ENCODE measurements around the gene APOA5.
A peak's percentile ranks its signal among the peaks of the same experiment; 100 is the strongest.
"Not testable (repeated sequence)": the region's sequence is repeated elsewhere in the genome, so short reads cannot be mapped to it uniquely, and the experiment has no call there.

Gene APOA5

DNA sequence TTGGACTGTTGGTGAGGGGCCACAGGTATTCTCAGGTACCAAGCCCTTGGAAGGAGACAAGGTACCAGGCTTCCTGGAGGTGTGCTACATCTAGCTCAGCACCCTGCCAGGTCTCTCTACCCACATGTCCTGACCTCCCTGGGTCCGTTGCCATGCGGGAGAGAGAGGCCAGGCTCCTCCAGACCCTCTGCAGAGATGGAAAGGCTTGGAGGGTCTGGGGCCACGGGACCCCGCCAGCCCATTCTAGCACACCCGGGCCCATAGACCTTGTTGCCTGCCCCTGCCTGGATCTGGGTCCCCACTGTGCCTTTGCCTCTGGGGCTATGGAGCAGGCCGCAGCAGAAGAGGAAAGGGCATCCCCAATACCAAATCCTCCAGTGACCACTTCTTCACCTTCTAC lies 35.8 kb upstream of the APOA5 start:
- DNase-seq (ENCODE audit: low spot score), result no peak

DNA sequence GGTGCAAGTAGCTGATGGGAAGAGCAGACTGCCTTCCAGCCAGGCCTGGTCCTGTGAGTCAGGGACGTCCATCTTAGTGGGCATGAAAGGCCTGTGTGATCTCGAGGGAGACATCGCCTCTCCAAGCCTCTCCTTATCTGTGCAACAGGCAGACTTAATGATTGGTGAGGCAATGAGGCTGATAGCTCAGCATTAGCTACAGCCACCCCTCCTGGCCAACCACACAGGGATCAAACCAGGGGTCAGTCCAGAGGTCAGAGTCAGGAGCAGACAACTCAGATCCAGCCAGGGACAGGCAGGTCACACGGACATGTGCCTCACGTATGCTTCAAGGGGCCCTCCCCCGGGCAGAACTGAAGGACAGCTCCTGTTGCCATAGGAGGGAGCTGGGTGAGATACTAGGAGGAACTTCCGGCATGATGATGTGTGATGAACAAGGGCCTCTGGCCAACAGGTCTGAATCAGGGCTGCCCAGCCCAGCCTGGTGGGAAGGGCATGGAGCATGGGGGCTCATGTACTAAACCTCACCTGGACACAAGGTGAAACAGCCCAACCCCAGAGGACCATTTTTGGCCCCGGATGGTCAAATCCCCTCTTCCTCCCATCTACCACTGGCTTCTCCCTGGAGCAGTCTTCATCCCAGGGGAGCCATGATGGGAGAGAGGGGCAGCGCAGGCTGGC lies 35.2 kb upstream of the APOA5 start:
- peak; percentile 84 for DNase-seq (ENCODE audit: low spot score)

DNA sequence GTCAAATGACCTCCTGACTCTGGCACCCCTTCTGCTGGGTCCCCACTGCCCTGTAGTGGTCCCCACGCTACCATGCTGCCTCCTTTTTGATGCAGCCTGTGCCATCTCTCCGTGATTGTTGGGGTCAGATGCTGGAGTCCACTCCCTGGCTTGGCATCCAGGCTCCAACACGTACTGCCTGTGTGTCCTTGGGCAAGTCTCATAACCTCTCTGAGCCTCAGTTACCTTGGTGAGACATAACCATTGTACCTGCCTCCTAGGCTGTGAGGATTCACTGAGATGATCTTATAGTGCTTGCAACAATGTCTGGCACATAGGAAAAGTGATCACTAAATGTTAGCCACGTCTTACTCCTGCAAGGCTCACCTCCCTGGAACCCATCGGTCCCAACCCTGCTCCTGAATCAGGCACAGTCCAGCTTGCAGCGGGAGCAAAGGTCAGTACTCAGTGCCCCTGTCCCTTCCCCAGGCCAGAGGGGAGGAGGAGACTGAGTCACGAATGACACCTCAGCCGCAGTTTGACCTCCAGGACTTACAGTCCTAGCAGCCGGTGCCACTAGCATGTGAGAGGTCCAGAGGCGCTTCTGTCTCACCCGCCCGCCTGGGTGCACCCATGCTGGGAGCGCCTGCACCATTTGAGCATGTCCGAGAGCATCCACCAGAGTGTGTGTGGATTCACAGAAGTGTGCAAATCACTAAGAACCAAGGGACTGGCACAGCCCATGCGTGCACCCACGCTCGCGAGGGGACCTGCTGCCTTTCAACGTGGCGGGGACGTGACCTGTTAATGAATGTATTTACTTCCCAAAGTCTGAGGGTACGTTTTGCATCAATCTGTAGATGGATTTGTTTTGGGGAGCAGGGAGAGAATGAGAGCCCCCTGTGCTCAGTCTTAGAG lies 34.4 kb upstream of the APOA5 start:
- no peak for DNase-seq (ENCODE audit: low spot score)

DNA sequence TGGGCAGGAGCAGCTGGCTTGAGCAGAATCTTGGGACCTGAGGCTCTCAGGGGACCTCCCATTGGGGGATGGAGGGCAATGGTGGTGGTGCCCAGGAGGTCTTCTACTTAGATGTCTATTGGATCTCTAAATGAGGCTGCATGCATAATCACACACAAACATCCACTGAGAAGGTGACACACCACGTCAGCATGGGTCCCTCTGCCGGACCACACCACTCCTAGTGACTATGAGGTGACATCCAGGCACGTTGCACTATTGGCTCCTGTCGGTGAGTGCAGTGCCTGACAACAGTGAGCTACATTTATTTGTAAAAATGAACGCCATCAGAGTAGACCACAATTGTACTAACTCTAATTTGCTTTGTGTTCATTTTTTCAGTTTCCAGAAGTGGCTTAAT lies 33.8 kb upstream of the APOA5 start:
- DNase-seq (ENCODE audit: low spot score), result no peak

DNA sequence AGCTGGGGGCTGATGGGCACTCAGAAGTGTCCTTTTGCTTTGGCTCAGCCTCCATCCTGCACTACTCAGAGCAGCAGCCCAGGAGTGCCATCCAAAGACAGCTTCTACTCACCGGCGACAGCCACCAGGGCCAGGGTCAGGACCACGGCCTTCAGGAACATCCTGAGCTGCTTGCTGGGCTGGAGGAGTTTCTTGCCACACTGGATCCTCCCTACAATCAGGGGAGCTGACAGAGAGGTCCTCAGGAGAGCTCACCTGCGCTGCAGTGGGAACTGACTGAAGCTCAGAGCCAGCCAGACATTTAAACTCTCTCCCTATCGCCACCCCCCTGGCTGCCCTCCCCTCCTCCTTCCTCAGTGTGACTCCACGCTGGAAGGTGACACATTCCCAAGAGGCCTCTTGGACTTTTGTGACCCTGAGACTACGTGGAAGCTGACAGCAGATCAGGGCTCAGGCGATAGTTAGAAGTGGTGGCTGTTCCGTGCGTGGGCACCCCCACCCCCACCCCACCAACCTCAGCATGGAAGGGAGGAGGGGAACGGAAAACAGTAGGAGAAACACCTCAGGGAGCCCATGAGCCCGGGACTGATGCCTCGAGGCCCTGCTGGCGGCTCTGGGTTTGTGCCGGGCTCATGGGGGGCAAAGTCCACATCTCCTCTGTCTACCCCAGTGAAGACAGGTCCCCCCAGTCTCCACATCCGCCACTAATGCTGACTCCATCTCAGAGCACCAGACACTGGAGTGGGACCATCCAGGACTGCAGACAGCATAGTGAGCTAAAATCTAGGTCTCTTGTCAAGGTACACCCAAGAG lies 31.6 kb upstream of the APOA5 start, which contains the start of gene APOA4:
Gene APOA4 (minus strand): TSS at position 274 of the 813 bp plus-strand sequence. CDS start 113 bp downstream, at position 161.
- no peak for DNase-seq (ENCODE audit: low spot score)

DNA sequence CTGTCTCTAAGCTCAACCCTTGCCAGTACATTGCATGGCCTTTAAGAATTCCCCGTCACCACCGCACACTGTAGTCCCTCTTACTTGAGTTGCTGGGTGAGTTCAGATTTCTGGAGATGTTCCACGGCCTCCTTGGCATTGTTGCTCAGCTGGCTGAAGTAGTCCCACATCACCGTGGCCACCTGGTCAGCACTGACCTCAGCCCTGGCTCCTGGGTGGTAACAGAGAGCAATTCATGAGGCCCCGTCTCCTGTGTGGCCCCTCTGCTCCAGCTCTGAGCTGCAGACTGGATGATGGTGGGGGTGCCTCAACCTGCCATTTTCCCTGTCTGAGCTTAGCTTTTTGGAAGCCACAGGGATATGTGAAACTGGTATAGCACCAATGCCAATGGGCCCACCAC lies 30.9 kb upstream of the APOA5 start:
- no peak for DNase-seq (ENCODE audit: low spot score)

DNA sequence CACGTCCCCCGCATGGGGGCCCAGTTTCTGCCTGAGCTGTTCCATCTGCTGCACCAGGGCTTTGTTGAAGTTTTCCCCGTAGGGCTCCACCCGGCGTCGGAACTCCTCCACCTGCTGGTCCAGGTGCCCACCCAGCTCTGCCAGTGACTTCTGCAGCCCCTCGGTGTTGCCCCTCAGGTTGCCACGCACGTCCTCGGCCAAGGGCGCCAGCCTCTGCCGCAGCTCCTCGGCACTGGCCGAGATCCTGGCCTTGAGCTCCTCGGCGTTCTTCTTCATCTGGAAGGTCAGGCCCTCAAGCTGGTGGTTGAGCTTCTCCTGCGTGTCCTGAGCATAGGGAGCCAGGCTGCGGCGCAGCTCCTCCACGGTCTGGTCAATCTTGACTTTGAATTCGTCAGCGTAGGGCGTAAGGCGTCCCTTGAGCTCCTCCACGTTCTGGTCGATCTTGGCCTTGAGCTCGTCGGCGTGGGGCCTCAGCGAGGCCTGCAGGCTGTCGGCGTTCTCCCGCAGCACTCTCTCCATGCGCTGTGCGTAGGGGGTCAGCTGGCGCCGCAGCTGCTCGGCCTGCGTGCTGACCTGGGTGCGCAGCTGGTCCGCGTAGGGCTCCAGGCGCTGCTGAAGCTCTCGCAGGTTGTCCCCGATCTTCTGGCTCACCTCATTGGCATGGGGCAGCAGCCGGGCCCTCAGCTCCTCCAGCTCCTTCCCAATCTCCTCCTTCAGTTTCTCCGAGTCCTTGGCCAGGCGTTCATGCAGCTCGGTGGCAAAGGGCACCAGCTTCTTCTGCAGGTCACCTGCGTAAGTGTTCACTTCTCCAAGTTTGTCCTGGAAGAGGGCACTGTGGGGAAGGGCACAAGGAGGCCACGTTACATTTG lies 29.6 kb upstream of the APOA5 start:
- no peak for DNase-seq (ENCODE audit: low spot score)

DNA sequence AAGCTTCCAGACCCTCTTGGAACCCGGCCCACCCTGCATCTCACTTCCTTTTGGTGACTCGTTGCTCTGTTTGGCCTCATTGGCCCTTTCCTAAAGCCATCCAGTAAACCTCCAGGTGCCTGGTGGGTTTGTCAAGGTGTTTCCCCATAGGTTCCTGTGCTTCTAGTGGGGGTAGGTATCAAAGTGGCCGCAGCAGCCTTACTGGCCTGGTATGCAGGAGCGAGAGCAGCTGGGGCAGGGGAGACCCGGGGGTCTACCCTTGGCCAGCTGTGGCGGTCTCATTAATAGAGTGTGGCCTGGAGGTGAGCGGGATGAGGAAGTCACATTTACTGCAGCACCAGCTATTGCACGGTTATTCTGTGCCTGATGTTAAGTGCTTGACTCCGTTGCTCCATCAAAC lies 27.4 kb upstream of the APOA5 start:
- DNase-seq (ENCODE audit: low spot score), result no peak

DNA sequence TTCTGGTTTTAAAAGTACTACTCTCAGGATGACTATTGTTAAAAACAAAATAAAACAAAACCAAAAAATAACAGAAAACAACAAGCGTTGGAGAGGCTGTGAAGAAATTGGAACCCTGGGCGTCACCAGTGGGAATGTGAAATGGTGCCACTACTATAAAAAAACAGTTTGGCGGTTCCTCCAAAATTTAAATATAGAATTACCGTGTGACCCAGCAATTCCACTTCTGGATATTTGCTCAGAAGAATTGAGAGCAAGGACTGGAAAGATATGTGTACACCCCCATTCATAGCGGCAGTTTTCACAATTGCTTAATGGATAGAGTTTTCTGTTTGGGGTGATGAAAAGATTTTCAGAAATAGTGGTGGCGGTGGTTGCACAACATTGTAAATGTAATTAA lies 22.8 kb upstream of the APOA5 start:
- DNase-seq (ENCODE audit: low spot score), result no peak

DNA sequence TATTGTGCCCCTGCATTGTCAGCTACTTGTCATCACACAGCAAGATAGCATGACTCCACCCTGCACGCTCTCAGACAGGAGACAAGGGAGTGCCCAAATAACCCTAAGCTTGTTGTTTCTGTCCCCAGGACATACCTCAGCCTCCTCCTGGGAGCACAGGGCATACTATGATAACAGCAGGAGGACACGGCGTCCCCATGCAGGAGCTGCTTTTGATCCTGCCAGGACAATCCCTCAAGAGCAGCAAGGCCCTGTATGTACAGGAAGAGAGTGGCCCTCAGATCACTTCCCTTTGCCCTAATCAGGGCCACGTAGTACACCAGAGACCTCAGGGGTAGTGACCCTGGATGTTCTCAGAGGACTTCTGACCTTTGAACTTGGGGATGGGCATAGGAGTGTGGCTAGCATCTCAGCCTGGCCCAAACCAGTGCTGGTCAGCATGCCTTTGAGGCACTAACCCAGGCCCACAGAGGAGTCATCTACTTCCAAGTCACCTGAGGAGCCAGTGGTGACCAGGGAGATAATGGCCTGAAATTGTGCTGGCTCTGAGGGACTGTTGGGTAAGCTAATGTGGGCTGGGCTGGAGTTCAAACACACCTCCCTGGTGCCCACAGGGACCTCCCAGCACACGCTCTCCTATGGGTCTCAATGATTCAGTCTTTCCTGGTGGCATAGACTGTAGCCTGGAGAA lies 22.2 kb upstream of the APOA5 start:
- no peak for DNase-seq (ENCODE audit: low spot score)

DNA sequence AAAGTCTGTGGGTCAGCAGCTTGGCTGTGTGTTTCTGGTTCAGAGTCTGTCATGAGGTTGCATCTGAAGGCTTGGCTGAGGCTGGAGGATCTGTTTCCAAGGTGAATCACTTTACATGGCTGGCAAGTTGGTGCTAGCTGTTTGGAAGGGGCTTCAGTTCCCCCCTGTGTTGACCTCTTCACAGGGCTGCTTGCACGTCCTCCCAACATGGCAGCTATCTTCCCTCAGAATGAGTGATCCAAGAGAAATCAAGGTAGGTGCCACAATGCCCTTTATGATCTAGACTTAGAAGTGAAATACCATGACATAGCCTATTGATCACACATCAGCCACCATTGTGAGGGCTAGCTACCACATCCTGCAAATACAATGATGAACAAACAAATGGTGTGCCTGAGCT lies 21.5 kb upstream of the APOA5 start:
- DNase-seq (ENCODE audit: low spot score), result no peak

DNA sequence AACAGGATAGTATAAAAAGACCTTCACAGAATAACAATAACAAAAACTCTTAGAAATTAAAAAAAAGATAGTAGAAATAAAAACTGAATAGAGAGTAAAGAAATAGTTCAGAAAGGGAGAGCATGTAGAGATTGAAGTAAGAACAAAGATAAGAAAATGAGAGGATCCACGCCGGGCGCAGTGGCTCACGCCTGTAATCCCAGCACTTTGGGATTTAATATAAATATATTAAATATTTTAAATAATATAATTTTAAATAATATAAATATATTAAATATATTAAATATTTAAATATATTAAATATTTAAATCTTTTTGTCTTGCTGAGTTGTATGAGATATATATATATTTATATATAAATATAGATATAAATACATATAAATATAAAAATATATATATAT lies 20.4 kb upstream of the APOA5 start:
- no peak for DNase-seq (ENCODE audit: low spot score)

DNA sequence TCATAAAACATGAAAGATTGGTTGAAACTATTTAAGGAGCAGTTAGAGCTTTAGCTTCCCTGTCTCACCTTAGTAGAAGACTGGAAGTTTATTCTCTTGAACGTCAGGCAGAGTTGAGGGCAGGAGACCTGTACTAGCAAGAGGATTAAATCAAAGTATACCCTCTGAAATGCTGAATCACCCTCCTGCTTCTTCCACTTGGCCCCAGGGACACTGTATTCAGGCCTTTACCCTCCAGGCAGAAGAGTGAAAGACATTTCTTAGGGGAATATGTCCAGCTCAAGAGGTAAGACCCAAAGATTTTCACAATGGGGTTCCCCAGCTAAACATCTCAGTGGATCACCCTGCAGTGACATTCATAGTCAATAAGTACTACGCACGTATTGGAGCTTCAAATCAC lies 19.5 kb upstream of the APOA5 start:
- no peak for DNase-seq (ENCODE audit: low spot score)

DNA sequence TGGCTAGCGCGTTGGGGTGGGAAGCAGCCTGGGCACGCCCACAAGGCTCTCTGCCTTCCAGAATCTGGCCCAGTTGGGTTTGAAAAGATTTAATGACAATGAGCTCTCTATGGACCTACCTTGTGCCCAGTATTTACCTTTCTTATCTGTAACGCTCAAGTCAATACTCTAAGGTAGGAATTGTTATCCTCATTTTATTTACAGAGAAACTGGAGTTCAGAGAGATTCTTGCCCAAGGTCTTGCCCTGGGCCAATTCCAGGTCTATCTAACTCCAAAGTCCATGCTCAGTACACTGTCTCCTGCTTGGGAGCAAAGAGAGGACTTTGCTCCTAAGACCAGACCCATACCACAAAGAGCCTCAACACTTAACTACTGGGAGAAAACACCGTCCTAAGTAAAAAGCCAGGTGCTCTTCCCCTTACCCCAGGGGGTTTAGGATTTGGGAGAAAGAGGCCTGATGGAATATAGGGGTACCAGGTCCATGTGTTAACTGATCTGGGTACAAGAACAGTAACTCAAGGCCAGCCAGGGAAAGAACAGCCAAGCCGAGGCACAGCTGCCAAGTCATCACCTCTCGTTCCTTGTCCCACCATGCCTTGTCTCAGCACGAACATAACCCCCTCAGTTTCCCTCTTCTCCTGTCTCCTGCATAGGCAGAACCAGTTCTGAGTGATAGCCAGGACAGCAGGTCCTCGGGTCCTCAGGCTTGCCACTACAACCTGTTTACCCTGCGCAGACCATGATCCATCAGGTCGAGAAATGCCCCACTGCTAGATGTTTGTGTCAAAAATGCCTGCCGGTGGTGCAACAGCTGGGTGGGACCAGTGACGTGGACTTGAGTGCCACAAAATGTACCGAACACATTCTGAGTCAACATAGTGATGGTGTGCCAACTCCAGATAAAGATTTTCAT lies 16.8 kb upstream of the APOA5 start:
- DNase-seq (ENCODE audit: low spot score), result peak; percentile 60

DNA sequence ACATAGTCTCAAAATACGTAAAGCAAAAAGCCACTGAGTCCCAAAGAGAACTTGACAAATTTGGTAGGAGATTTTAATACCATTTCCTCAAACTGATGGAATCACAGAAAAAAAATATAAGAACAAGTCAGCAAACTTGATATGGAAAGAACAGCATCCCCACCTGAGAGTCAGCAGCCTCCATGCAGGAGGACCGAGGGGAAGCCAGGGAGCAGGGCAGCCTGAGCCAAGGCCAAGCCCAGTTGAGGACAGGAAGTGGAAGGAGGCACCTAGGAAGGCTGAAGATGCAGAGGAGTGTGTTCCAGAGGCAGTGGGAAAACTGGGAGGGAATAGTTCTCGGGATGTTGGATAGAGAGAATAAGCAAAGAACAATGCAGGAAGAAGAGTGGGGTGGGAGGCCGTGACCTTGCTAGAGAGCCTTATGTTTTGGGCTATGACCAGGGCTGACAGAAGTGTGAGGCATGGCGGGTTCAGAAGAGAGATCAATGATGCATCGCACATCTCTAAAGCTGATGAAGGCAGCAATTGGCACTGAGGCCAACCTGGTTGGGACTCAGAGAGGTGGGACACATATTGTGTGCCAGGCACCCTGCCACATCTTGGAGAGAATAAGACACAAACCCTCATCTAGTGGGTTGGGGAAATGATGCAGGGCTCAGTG lies 16.1 kb upstream of the APOA5 start:
- no peak for DNase-seq (ENCODE audit: low spot score)

DNA sequence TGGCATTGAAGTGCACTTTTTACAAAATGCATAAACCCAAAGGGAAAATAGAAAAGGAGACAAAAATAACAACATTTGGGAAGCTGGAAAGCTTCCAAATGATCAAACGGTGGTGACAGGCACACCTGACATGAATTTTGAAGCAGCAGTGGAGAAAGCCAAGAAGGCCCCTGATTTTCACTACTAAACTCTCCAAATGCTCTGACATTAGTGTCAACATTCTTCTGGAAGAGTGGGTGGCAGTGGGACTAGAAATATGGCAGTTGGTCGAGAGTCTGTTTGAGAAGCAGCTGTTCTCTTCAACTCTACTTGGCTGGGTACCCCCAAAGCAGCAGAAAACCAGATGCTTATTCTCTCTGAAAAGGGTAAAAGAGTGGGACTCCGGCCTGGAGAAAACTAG lies 12.3 kb upstream of the APOA5 start:
- no peak for DNase-seq (ENCODE audit: low spot score)

DNA sequence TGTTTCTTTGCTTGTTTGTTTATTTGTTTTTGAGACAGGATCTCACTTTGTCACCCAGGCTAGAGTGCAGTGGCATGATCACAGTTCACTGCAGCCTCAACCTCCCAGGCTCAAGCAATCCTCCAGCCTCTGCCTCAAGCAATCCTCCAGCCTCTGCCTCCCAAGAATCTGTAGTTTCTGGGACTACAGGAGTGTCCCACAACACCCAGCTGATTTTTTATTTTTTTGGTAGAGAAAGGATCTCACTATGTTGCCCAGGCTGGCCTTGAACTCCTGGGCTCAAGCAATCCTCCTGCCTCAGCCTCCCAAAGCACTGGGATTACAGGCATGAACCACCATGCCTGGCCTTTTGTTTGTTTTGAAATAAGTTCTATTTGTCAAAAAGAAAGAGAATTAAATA lies 10.0 kb upstream of the APOA5 start:
- DNase-seq (ENCODE audit: low spot score), result not testable (repeated sequence)

DNA sequence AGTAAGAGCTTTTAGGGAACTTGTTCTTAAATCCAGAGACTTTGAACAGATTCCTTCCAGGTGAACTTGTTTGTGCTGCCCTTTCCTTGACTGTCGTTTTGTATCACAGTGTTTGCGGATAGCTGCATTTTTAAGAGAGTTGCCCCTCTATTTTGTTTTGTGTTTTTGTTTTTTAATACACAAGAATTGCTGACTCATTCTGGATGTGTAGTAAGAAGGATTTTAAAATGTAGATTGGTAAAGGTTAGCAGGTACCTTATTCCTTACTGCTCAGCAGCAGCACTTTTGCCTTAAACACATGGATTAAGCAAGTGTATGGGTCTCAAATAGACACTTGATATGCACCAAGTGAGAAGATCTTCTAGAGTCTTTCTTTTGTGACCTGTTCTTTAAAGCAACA lies 8.9 kb upstream of the APOA5 start:
- no peak for DNase-seq (ENCODE audit: low spot score)

DNA sequence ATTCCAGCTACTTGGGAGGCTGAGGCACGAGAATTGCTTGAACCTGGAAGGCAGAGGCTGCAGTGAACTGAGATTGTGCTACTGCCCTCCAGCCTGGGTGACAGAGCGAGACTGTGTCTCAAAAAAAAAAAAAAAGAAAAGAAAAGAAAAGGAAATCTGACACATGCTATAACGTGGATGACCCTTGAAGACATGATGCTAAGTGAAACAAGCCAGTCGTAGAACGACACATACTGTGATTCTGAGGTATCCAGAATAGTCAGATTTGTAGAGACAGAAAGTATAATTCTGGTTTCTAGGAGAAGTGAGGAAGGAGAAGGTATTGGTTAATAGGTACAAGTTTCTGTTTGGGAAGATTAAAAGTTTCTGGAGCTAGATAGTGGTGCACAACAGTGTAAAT lies 6.7 kb upstream of the APOA5 start:
- no peak for DNase-seq (ENCODE audit: low spot score)
